ENCODE data around the gene OR10C1.

The OR10C1 gene

GRCh38 chr6:29477923-29478450 lies 38.9 kb downstream of the OR10C1 start:
- in situ Hi-C loops (cut with HindIII; ENCODE audit: low sequenced_read_pairs): no loop called here

GRCh38 chr6:29478740-29479139 lies 39.6 kb downstream of the OR10C1 start:
- in situ Hi-C loops (cut with HindIII; ENCODE audit: low sequenced_read_pairs): no loop called here

GRCh38 chr6:29479560-29479959 lies 40.5 kb downstream of the OR10C1 start:
- in situ Hi-C loops (cut with HindIII; ENCODE audit: low sequenced_read_pairs): no loop called here

GRCh38 chr6:29483186-29483585 lies 44.1 kb downstream of the OR10C1 start:
- in situ Hi-C loops (cut with HindIII; ENCODE audit: low sequenced_read_pairs): no loop called here

GRCh38 chr6:29483735-29484134 lies 44.6 kb downstream of the OR10C1 start:
- in situ Hi-C loops (cut with HindIII; ENCODE audit: low sequenced_read_pairs): no loop called here

- in situ Hi-C loops (cut with HindIII; ENCODE audit: low sequenced_read_pairs): no loop called here
Observed at GRCh38 chr6:29486577-29486976, 47.5 kb downstream of the OR10C1 start.

- in situ Hi-C loops (cut with HindIII; ENCODE audit: low sequenced_read_pairs): no loop called here
Observed at GRCh38 chr6:29487131-29487530, 48.0 kb downstream of the OR10C1 start.

GRCh38 chr6:29487660-29488059 lies 48.6 kb downstream of the OR10C1 start, which contains the start of gene MAS1L:
Gene MAS1L, minus strand, starts transcription at chr6:29487956. Its CDS starts 54 bp downstream, at chr6:29487902.
- in situ Hi-C loops (cut with HindIII; ENCODE audit: low sequenced_read_pairs): no loop called here

GRCh38 chr6:29488874-29489273 lies 49.8 kb downstream of the OR10C1 start:
- in situ Hi-C loops (cut with HindIII; ENCODE audit: low sequenced_read_pairs): no loop called here

GRCh38 chr6:29489286-29489685 lies 50.2 kb downstream of the OR10C1 start:
- in situ Hi-C loops (cut with HindIII; ENCODE audit: low sequenced_read_pairs): no loop called here

GRCh38 chr6:29490055-29490454 lies 50.9 kb downstream of the OR10C1 start:
- in situ Hi-C loops (cut with HindIII; ENCODE audit: low sequenced_read_pairs): no loop called here

- in situ Hi-C loops (cut with HindIII; ENCODE audit: low sequenced_read_pairs): no loop called here
Observed at GRCh38 chr6:29490552-29490951, 51.4 kb downstream of the OR10C1 start.

All from DLD1 (cell line).